ENCODE results near the gene MRPL4. TPM values are rescaled to one million over a fixed set of nuclear protein-coding genes. Genes with fewer than 3 reads are reported as not detected.

MRPL4 gene
- total and polyA plus RNA-seq, 2 of the 13 experiments (the other 11 are each of a cell fraction or from before 2014, with no cell fraction given), result 40.6 to 42.5 TPM

GRCh38 chr19:10286803-10287737 lies 35.1 kb downstream of the MRPL4 start, which contains the start of gene ICAM4 (continued):
- TF ChIP-seq GABPB1 (CRISPR knock-in tag; IDR thresholded peaks at IDR 0.05) (peak; percentile 39; the same call in 1 of the 2 replicates), AGO2 (optimal IDR thresholded peaks at IDR 0.05; ENCODE audit: low read depth, low read length) (peak; percentile 97), ZNF772 (CRISPR knock-in tag; IDR thresholded peaks at IDR 0.05) (0 out of 2 replicates have a peak, but pooled peaks have one; percentile 81), ZNF414 (CRISPR knock-in tag; IDR thresholded peaks at IDR 0.05) (no peak), ZNF609 (CRISPR knock-in tag; IDR thresholded peaks at IDR 0.05; ENCODE audit: borderline replicate concordance) (peak; percentile 5), AKAP8 (CRISPR knock-in tag; IDR thresholded peaks at IDR 0.05) (0 out of 2 replicates have a peak, but pooled peaks have one; percentile 47), ZSCAN25 (CRISPR knock-in tag; IDR thresholded peaks at IDR 0.05) (no peak), ZNF574 (CRISPR knock-in tag; IDR thresholded peaks at IDR 0.05) (no peak; the same call in 1 of the 2 replicates), ZNF44 (CRISPR knock-in tag; IDR thresholded peaks at IDR 0.05) (no peak), HNRNPK (IDR thresholded peaks at IDR 0.05; ENCODE audit: low read depth, low read length, poor library complexity, severe bottlenecking) (peak; percentile 61), PAWR (CRISPR knock-in tag; IDR thresholded peaks at IDR 0.05; ENCODE audit: borderline replicate concordance) (no peak), HHEX (CRISPR knock-in tag; IDR thresholded peaks at IDR 0.05) (no peak), ZFYVE20 (CRISPR knock-in tag; IDR thresholded peaks at IDR 0.05; ENCODE audit: borderline replicate concordance, low read depth) (no peak), RARG (CRISPR knock-in tag; IDR thresholded peaks at IDR 0.05; ENCODE audit: low read depth) (no peak), ZNF235 (CRISPR knock-in tag; IDR thresholded peaks at IDR 0.05; ENCODE audit: borderline replicate concordance) (no peak), RBM22 (optimal IDR thresholded peaks at IDR 0.05; ENCODE audit: low read length) (peak; percentile 94), ZFX (CRISPR knock-in tag; IDR thresholded peaks at IDR 0.05; ENCODE audit: low read depth) (peak; percentile 43; the same call in 1 of the 2 replicates), ZKSCAN1 (IDR thresholded peaks at IDR 0.05; ENCODE audit: low read length) (no peak), ATF7-NPFF (CRISPR knock-in tag; IDR thresholded peaks at IDR 0.05; ENCODE audit: low read depth) (peak; percentile 1; the same call in 1 of the 2 replicates), CCDC6 (CRISPR knock-in tag; IDR thresholded peaks at IDR 0.05) (0 out of 2 replicates have a peak, but pooled peaks have one; percentile 14), REL (CRISPR knock-in tag; conservative IDR thresholded peaks at IDR 0.05) (no peak)

All from HepG2 (cell line).